ENCODE data around the gene DNAL1. TPM values are rescaled to one million over a fixed set of nuclear protein-coding genes. Genes with fewer than 3 reads are reported as not detected.

Gene DNAL1
- total and polyA plus RNA-seq, 2 of the 4 experiments (the other 2 are of a cell fraction): 4.5 to 5.4 TPM

DNA sequence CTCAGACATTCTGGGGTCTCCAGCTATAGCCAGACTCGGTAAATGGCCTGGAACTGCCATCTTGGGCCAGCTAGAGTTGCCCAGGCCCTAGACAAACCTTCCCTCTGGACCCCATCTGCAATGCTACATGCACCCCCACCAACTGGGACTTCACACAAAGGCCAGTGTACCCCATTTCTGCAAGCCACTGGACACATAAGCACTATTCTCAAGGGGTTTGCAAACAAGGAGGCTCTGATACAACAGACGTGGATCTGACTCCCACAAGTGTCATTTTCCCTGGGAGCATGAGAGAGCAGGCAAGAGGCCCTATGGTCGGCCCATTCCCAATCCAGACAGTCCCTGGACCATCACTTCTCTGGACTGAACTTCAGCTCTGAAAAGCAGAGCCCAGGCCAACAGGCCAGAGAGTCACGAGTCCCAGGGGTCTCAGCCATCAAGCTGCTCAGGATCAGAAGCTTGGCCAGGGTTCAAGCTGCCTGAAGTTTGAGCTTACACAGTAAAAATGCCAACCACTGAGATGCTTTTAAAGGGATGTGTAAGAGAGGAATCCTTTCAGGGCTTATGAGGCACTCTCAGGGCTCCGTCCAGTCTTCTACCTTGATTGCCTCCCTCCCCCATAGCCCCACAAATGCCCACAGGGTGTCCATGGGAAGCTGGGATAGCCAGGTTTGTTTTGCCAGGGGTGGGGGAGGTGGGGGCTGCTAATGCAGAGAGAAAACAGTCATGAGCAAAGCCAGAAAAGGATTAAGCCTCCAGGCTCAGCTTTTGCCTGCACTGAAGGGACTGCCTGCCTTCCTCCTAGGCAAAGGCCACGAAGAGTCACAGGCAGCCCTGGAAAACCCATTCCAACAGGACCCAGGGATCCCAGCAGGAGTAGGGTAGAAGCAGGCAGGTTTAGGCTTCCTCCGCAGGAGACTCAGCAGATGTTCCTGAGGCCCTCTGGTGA is 101.1 kb downstream of the DNAL1 start (continued):
- TF ChIP-seq NFE2L2 (IDR thresholded peaks at IDR 0.05; ENCODE audit: low read depth, low read length): no peak

DNA sequence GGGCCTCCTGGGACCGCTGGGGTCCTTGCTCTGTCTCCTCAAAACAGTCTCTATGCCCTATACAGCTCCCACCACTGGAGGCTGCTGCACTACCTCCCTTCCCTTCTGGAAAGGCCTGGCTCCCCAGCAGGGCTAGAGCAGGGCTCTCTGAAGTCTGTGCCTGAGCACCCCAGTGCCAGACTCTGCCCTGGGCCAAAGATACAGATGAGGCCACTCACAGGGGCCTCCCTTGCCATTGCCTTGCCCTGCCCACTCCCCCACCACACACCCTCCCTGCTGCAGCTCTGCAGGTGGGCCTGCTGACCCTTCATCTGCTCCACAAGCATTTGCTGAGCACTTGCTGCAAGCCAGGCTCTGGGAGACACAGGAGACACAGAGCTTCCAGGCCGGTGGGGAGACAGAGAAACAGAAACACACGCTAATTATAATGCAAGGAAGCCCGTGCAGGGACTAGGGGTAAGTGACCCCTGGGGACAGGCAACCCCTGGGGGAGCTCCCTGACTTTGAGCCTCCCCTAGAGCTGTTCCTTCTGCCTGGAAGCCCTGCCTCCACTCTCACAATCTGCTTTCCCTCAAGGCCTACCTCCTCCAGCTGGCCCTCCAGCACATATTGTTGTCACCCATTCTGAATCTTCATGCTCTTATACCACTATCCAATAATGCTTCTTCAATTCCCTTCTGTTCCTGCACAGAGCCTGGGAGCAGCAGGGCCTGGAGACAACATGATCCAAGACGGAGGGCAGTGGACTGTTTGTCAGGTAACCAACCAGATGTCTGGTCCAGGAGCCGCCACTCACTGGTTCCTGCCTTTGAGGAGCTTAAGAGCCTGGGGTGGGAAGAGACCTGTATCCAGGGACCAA is 102.0 kb downstream of the DNAL1 start:
- ATAC-seq (ENCODE audit: low read depth): peak; percentile 11; the same call in 1 of the 2 replicates

More for the DNA sequence above, 102.0 kb downstream of the DNAL1 start:
- Histone ChIP-seq H4K5ac (ENCODE audit: low read depth, low read length) (no peak overlapping the region), H2AK9ac (replicated peaks; ENCODE audit: low read depth, low read length, poor library complexity) (no peak overlapping the region), H3K56ac (ENCODE audit: extremely low read depth, insufficient read depth, low read length) (no peak overlapping the region), H2BK20ac (ENCODE audit: low read depth, low read length) (no peak overlapping the region), H3K4ac (ENCODE audit: low read depth, low read length) (no peak overlapping the region), H2BK120ac (ENCODE audit: low read depth, low read length) (no peak overlapping the region), H3K4me1 (ENCODE audit: control insufficient read depth, insufficient read depth, low read length) (peaks cover 63% of the 10 kb centered on the region), H3K36me3 (ENCODE audit: control insufficient read depth, insufficient read depth, low read length) (no peaks in the 10 kb centered on the region; the same call in 1 of the 2 replicates), H3K27ac (ENCODE audit: insufficient read depth, low read length) (no peak overlapping the region; the same call in 1 of the 2 replicates), H4K20me1 (ENCODE audit: insufficient read depth, low read length) (peaks cover 99% of the 10 kb centered on the region), H3K23ac (ENCODE audit: low read depth, low read length) (0 out of 2 replicates have a peak overlapping the region, but pooled peaks have one; percentile 42), H4K91ac (ENCODE audit: insufficient read depth, low read depth, low read length) (no peak overlapping the region), H3K4me3 (ENCODE audit: insufficient read depth, low read depth, low read length) (no peak overlapping the region), H3K79me1 (ENCODE audit: low read depth in 1 of 2, low read length in 2 of 2) (peaks cover 32 to 98% of the 10 kb centered on the region in 2 experiments), H3K9me3 (ENCODE audit: control insufficient read depth, insufficient read depth, low read length) (no peaks in the 10 kb centered on the region), H4K8ac (ENCODE audit: low read depth in 2 of 2, low read length in 2 of 2) (no peak overlapping the region), H2BK15ac (ENCODE audit: low read depth, low read length) (no peak overlapping the region), H2AK5ac (ENCODE audit: low read depth, low read length) (no peak overlapping the region; the same call in 1 of the 2 replicates), H3K27me3 (ENCODE audit: control insufficient read depth, insufficient read depth, low read length) (no peaks in the 10 kb centered on the region), H3K9me1 (ENCODE audit: insufficient read depth, low read length) (peaks cover 58% of the 10 kb centered on the region), H2AFZ (replicated peaks; ENCODE audit: low read length, poor library complexity) (no peak overlapping the region), H3K4me2 (ENCODE audit: low read depth, low read length) (no peak overlapping the region), H3K9ac (ENCODE audit: low read depth, low read length) (no peak overlapping the region; the same call in 1 of the 2 replicates), H2BK5ac (ENCODE audit: low read depth, low read length, poor library complexity, severe bottlenecking) (no peak overlapping the region), H3K18ac (ENCODE audit: low read depth, low read length) (no peak overlapping the region), H3K14ac (replicated peaks; ENCODE audit: low read depth, low read length) (no peak overlapping the region)
- WGBS, 2 experiments (ENCODE audit: extremely low coverage in 2 of 2, insufficient read length in 1 of 2): no CpG with 5 or more reads among the region's 6 CpGs
- in situ Hi-C loops (cut with MboI; ENCODE audit: low sequenced_read_pairs): no loop called here
- ChIA-PET POLR2A (ENCODE audit: unreplicated experiment) (interaction anchor here (0.6 kb wide), 1 partner anchor 245 kb away, joined by 3 read pairs; no protein-coding TSS in a partner anchor), CTCF (no interaction called here)
- no TSS peak for BruUV-seq (replicated peaks)
- dilution Hi-C loops (cut with HindIII; ENCODE audit: low sequenced_read_pairs, unreplicated experiment): no loop called here
- intact Hi-C loops (cut with micrococcal nuclease): no loop called here
- TF ChIP-seq, protein P1, sequence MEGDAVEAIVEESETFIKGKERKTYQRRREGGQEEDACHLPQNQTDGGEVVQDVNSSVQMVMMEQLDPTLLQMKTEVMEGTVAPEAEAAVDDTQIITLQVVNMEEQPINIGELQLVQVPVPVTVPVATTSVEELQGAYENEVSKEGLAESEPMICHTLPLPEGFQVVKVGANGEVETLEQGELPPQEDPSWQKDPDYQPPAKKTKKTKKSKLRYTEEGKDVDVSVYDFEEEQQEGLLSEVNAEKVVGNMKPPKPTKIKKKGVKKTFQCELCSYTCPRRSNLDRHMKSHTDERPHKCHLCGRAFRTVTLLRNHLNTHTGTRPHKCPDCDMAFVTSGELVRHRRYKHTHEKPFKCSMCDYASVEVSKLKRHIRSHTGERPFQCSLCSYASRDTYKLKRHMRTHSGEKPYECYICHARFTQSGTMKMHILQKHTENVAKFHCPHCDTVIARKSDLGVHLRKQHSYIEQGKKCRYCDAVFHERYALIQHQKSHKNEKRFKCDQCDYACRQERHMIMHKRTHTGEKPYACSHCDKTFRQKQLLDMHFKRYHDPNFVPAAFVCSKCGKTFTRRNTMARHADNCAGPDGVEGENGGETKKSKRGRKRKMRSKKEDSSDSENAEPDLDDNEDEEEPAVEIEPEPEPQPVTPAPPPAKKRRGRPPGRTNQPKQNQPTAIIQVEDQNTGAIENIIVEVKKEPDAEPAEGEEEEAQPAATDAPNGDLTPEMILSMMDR (conservative IDR thresholded peaks at IDR 0.05; ENCODE audit: low read depth, low read length): peak; percentile 38
- no peak for TF ChIP-seq ELK1 (IDR thresholded peaks at IDR 0.05; ENCODE audit: borderline replicate concordance, low read depth, low read length)
- no peak for TF ChIP-seq RCOR1 (IDR thresholded peaks at IDR 0.05; ENCODE audit: insufficient replicate concordance, low read length)
- TF ChIP-seq RAD21 (IDR thresholded peaks at IDR 0.05; ENCODE audit: low read length): peak; percentile 27; the same call in 1 of the 2 replicates
- TF ChIP-seq CEBPB (IDR thresholded peaks at IDR 0.05; ENCODE audit: low read depth, low read length): no peak
- no peak for TF ChIP-seq SMC3 (IDR thresholded peaks at IDR 0.05; ENCODE audit: low read depth, low read length)
- DNase-seq: no peak

Data from IMR-90 (cell line).